GM19468 (cell line): Measurements from ENCODE around the gene NFKBIE.
"Not testable (repeated sequence)": the region's sequence is repeated elsewhere in the genome, so short reads cannot be mapped to it uniquely, and the experiment has no call there.

Experiments used
- ATAC-seq: cut with Tn5 transposase; IDR thresholded peaks from one replicate; pipeline ENCODE4 v1.9.1; 2021; ENCODE audit warnings: mild to moderate bottlenecking, moderate library complexity, moderate number of reproducible peaks; ENCODE audit not compliant: unreplicated experiment; ENCODE audit errors: extremely low read depth

NFKBIE gene

GRCh38 chr6:44247338-44248302 is 17.7 kb downstream of the NFKBIE start:
- peak; percentile 20 for ATAC-seq

- peak; percentile 54 for ATAC-seq
Observed at GRCh38 chr6:44246663-44247337, 18.6 kb downstream of the NFKBIE start, which contains the start of gene HSP90AB1. HSP90AB1 (plus strand) TSS chr6:44247101; CDS start chr6:44248630, 1,529 bp downstream.

GRCh38 chr6:44245912-44246662 is 19.3 kb downstream of the NFKBIE start:
- ATAC-seq = peak; percentile 18

GRCh38 chr6:44245391-44245911 is 19.9 kb downstream of the NFKBIE start:
- no peak for ATAC-seq

- ATAC-seq = no peak
Observed at GRCh38 chr6:44243345-44243744, 22.0 kb downstream of the NFKBIE start.

- ATAC-seq = no peak
Observed at GRCh38 chr6:44238687-44239350, 26.5 kb downstream of the NFKBIE start.

- ATAC-seq = peak; percentile 81
Observed at GRCh38 chr6:44237813-44238433, 27.4 kb downstream of the NFKBIE start.

GRCh38 chr6:44237021-44237812 is 28.1 kb downstream of the NFKBIE start:
- ATAC-seq = no peak

- ATAC-seq = no peak
Observed at GRCh38 chr6:44235891-44236516, 29.3 kb downstream of the NFKBIE start.

- no peak for ATAC-seq
Observed at GRCh38 chr6:44235269-44235668, 30.1 kb downstream of the NFKBIE start.

- ATAC-seq = no peak
Observed at GRCh38 chr6:44234101-44235025, 31.0 kb downstream of the NFKBIE start.

GRCh38 chr6:44233567-44234100 is 31.7 kb downstream of the NFKBIE start:
- ATAC-seq = no peak

GRCh38 chr6:44232676-44233566 is 32.4 kb downstream of the NFKBIE start:
- ATAC-seq = no peak

- not testable (repeated sequence) for ATAC-seq
Observed at GRCh38 chr6:44231426-44231825, 33.9 kb downstream of the NFKBIE start.

- ATAC-seq = no peak
Observed at GRCh38 chr6:44230034-44230675, 35.2 kb downstream of the NFKBIE start.
